IMR-90 (cell line): Measurements from ENCODE around the gene PTPN4. TPM values are rescaled to one million over a fixed set of nuclear protein-coding genes. Genes with fewer than 3 reads are reported as not detected.

ENCODE experiments used
- ATAC-seq: fragments of 200-7000 bp; cut with Tn5 transposase; 2 replicates; pipeline ENCODE4 v1.9.1; 2020; ENCODE audit warnings: low read depth, mild to moderate bottlenecking, moderate library complexity
- BruUV-seq: library from RNA; stranded (reverse); fragments of 400-500 nt; replicated peaks from 2 replicates; lab custom pipeline; 2021; lab: Mats Ljungman, UMichigan
- CTCF ChIA-PET: fragments of 300-600 bp; formaldehyde crosslinking; extraction: SDS; loops from one replicate; lab custom pipeline; 2021; ENCODE audit warnings: antibody characterized with exemption; lab: Yijun Ruan, JAX
- POLR2A ChIA-PET: fragments of 300-600 bp; sonication (Branson Sonifier 250); formaldehyde crosslinking; loops from one replicate; lab custom pipeline; 2022; ENCODE audit warnings: antibody characterized with exemption; ENCODE audit not compliant: unreplicated experiment; lab: Charles Lee
- DNase-seq: peaks from one replicate; pipeline ENCODE4 v3.0.0; 2013
- H2AFZ ChIP-seq: replicated peaks from 2 replicates; pipeline ENCODE3; 2013; ENCODE audit warnings: low read length, mild to moderate bottlenecking; ENCODE audit not compliant: poor library complexity
- H2AK5ac ChIP-seq: 2 replicates; pipeline ENCODE4 v1.6.1; 2013; ENCODE audit warnings: low read depth, low read length, inconsistent platforms
- H2AK9ac ChIP-seq: replicated peaks from 2 replicates; pipeline ENCODE3; 2013; ENCODE audit warnings: mild to moderate bottlenecking, low read depth, low read length, moderate library complexity; ENCODE audit not compliant: poor library complexity
- H2BK120ac ChIP-seq: 2 replicates; pipeline ENCODE4 v1.6.1; 2013; ENCODE audit warnings: low read depth, low read length, inconsistent platforms
- H2BK15ac ChIP-seq: 3 replicates; pipeline ENCODE4 v1.6.1; 2013; ENCODE audit warnings: low read depth, low read length, inconsistent platforms
- H2BK20ac ChIP-seq: 2 replicates; pipeline ENCODE4 v1.6.1; 2013; ENCODE audit warnings: low read depth, mild to moderate bottlenecking, inconsistent platforms, low read length, moderate library complexity
- H2BK5ac ChIP-seq: 2 replicates; pipeline ENCODE4 v1.6.1; 2013; ENCODE audit warnings: mild to moderate bottlenecking, low read depth, low read length, inconsistent platforms; ENCODE audit not compliant: poor library complexity, severe bottlenecking
- H3K14ac ChIP-seq: replicated peaks from 2 replicates; pipeline ENCODE4 v1.6.1; 2013; ENCODE audit warnings: low read depth, low read length, inconsistent platforms
- H3K18ac ChIP-seq: 2 replicates; pipeline ENCODE4 v1.6.1; 2013; ENCODE audit warnings: low read depth, low read length, control low read depth
- H3K23ac ChIP-seq: 2 replicates; pipeline ENCODE4 v1.6.1; 2013; ENCODE audit warnings: low read depth, low read length, inconsistent platforms
- H3K27ac ChIP-seq: 2 replicates; pipeline ENCODE4 v1.5.1; 2013; ENCODE audit warnings: mild to moderate bottlenecking, control low read depth, low read length; ENCODE audit not compliant: insufficient read depth
- H3K27me3 ChIP-seq: 2 replicates; pipeline ENCODE4 v1.6.1; 2013; ENCODE audit warnings: low read length; ENCODE audit not compliant: control insufficient read depth, insufficient read depth
- H3K36me3 ChIP-seq: 2 replicates; pipeline ENCODE4 v1.6.1; 2013; ENCODE audit warnings: low read length, mixed read lengths; ENCODE audit not compliant: control insufficient read depth, insufficient read depth
- H3K4ac ChIP-seq: 2 replicates; pipeline ENCODE4 v1.6.1; 2013; ENCODE audit warnings: low read depth, low read length, inconsistent platforms
- H3K4me1 ChIP-seq: 2 replicates; pipeline ENCODE4 v1.6.1; 2013; ENCODE audit warnings: low read length, mixed read lengths; ENCODE audit not compliant: control insufficient read depth, insufficient read depth
- H3K4me2 ChIP-seq: 2 replicates; pipeline ENCODE4 v1.6.1; 2013; ENCODE audit warnings: low read depth, mild to moderate bottlenecking, control low read depth, low read length, moderate library complexity
- H3K4me3 ChIP-seq: 2 replicates; pipeline ENCODE4 v1.5.1; 2013; ENCODE audit warnings: low read depth, mild to moderate bottlenecking, control low read depth, low read length, moderate library complexity; ENCODE audit not compliant: insufficient read depth
- H3K56ac ChIP-seq: 2 replicates; pipeline ENCODE4 v1.6.1; 2013; ENCODE audit warnings: low read length, inconsistent platforms; ENCODE audit not compliant: insufficient read depth; ENCODE audit errors: extremely low read depth
- H3K79me1 ChIP-seq, 2 experiments: 2 replicates each; pipeline ENCODE4 v1.6.1; 2013; ENCODE audit warnings: low read length in 2 of 2, inconsistent platforms in 1 of 2, low read depth in 1 of 2
- H3K9ac ChIP-seq: 2 replicates; pipeline ENCODE4 v1.6.1; 2013; ENCODE audit warnings: low read depth, low read length, control low read depth
- H3K9me1 ChIP-seq: 2 replicates; pipeline ENCODE4 v1.6.1; 2013; ENCODE audit warnings: low read length, inconsistent platforms; ENCODE audit not compliant: insufficient read depth
- H3K9me3 ChIP-seq: 2 replicates; pipeline ENCODE4 v1.6.1; 2013; ENCODE audit warnings: low read length; ENCODE audit not compliant: control insufficient read depth, insufficient read depth
- H4K20me1 ChIP-seq: 2 replicates; pipeline ENCODE4 v1.6.1; 2013; ENCODE audit warnings: low read length, inconsistent platforms; ENCODE audit not compliant: insufficient read depth
- H4K5ac ChIP-seq: 2 replicates; pipeline ENCODE4 v1.6.1; 2013; ENCODE audit warnings: mild to moderate bottlenecking, low read depth, low read length, control low read depth
- H4K8ac ChIP-seq, 2 experiments: 2 replicates each; pipeline ENCODE4 v1.6.1; 2013; ENCODE audit warnings: low read depth in 2 of 2, low read length in 2 of 2, control low read depth in 1 of 2, inconsistent platforms in 1 of 2
- H4K91ac ChIP-seq: 2 replicates; pipeline ENCODE4 v1.6.1; 2013; ENCODE audit warnings: low read depth, low read length, inconsistent platforms; ENCODE audit not compliant: insufficient read depth
- CTCF ChIP-seq: conservative IDR thresholded peaks from 2 replicates; pipeline ENCODE4 v1.5.1; 2012; ENCODE audit warnings: mild to moderate bottlenecking, low read depth, low read length, improper control_type of control experiment
- MAZ ChIP-seq: IDR thresholded peaks from 2 replicates; pipeline ENCODE4 v1.6.1; 2012; ENCODE audit warnings: low read depth, mild to moderate bottlenecking, low read length, improper control_type of control experiment, moderate library complexity, borderline replicate concordance
- RFX5 ChIP-seq: IDR thresholded peaks from 2 replicates; pipeline ENCODE4 v1.8.0; 2012; ENCODE audit warnings: low read depth, mild to moderate bottlenecking, low read length, moderate library complexity
- SMC3 ChIP-seq: fragments of 150-350 bp; IDR thresholded peaks from 2 replicates; pipeline ENCODE4 v1.6.1; 2016; ENCODE audit warnings: low read depth, mild to moderate bottlenecking, antibody characterized with exemption, low read length, moderate library complexity
- WGBS, 2 experiments: methylation state at CpG; one replicate each; pipeline versions ENCODE4 v1.1.5 to v1.1.7; 2013; ENCODE audit warnings: missing lambda C conversion rate in 2 of 2; ENCODE audit not compliant: insufficient read length in 1 of 2; ENCODE audit errors: extremely low coverage in 2 of 2; 5-methylcytosine and 5-hydroxymethylcytosine counted together
- dilution Hi-C: fragments of 300-500 bp; cut with HindIII; formaldehyde crosslinking; loops from one replicate; pipeline ENCODE4 v1.14.3; 2018; ENCODE audit warnings: low sequenced_read_pairs; ENCODE audit not compliant: unreplicated experiment
- in situ Hi-C: fragments of 300-500 bp; cut with MboI; formaldehyde crosslinking; loops from 3 replicates; pipeline ENCODE4 v1.14.3; 2019; ENCODE audit warnings: low sequenced_read_pairs, inconsistent platforms, mixed read lengths
- intact Hi-C: fragments of 100-400 bp; cut with micrococcal nuclease; formaldehyde crosslinking; loops from 2 replicates; pipeline ENCODE4 v1.10.0; 2022
- polyA plus RNA-seq, 3 experiments: library from polyadenylated mRNA; depleted of rRNA; stranded (reverse); fragments of >200 nt; gene quantifications; 2 replicates each; pipeline ENCODE4 v1.2.3, GENCODE V29; 2012; ENCODE audit warnings: low replicate concordance in 1 of 3
- total RNA-seq: library from RNA; depleted of rRNA; stranded (reverse); fragments of >200 nt; gene quantifications from 2 replicates; pipeline ENCODE4 v1.2.3, GENCODE V29; 2012

Gene PTPN4
- total and polyA plus RNA-seq, 2 of the 4 experiments (the other 2 are of a cell fraction) = 2.9 to 19.2 TPM

- CTCF ChIA-PET = no interaction called here
- Histone ChIP-seq H2AK9ac (no peak overlapping the region), H4K91ac (no peak overlapping the region), H3K9me1 (no peaks in the 10 kb centered on the region), H3K23ac (no peak overlapping the region), H3K4me2 (no peak overlapping the region), H3K56ac (no peak overlapping the region), H2BK20ac (no peak overlapping the region), H3K4me1 (no peaks in the 10 kb centered on the region), H2BK5ac (no peak overlapping the region), H2BK15ac (no peak overlapping the region), H3K27ac (no peak overlapping the region), H3K27me3 (peaks cover 26% of the 10 kb centered on the region), H2AK5ac (no peak overlapping the region), H3K18ac (no peak overlapping the region), H3K14ac (no peak overlapping the region), H4K8ac (no peak overlapping the region), H4K20me1 (no peaks in the 10 kb centered on the region), H3K9me3 (peaks cover 4% of the 10 kb centered on the region), H3K79me1 (no peaks in the 10 kb centered on the region), H2BK120ac (no peak overlapping the region), H3K4me3 (no peak overlapping the region), H3K36me3 (no peaks in the 10 kb centered on the region), H3K9ac (no peak overlapping the region), H2AFZ (no peak overlapping the region), H3K4ac (no peak overlapping the region), H4K5ac (no peak overlapping the region)
- DNase-seq = no peak
- no CpG with 5 or more reads among the region's 8 CpGs for WGBS, 2 experiments
- in situ Hi-C loops (no loop called here), intact Hi-C loops (no loop called here), dilution Hi-C loops (no loop called here)
- ATAC-seq = no peak
- POLR2A ChIA-PET = interaction anchor here (0.6 kb wide), 1 partner anchor 69 kb away, joined by 3 read pairs; no protein-coding TSS in a partner anchor
- TF ChIP-seq SMC3 = no peak
- no peak for TF ChIP-seq RFX5
- TF ChIP-seq MAZ = no peak
- TF ChIP-seq CTCF = no peak
- no TSS peak for BruUV-seq
Observed at GRCh38 chr2:119723186-119723585, 36.5 kb upstream of the PTPN4 start.
